Stomach (tissue), 4 donors: Measurements from ENCODE around the gene NLRP6.

Source experiments
- CTCF ChIP-seq, 7 experiments: fragments of 450-650 bp in 4 of 7; fragments of 200-600 bp in 3 of 7; sonication (generic) in 3 of 7; IDR thresholded peaks; one replicate each; pipeline ENCODE4 v1.5.1; 2016 to 2019; ENCODE audit warnings: antibody characterized with exemption in 7 of 7, control low read depth in 2 of 7, mild to moderate bottlenecking in 1 of 7
- POLR2A ChIP-seq, 4 donors: fragments of 450-650 bp; IDR thresholded peaks; one replicate each; pipeline ENCODE4 v1.6.1; 2016; ENCODE audit warnings: antibody characterized with exemption in 4 of 4, control low read depth in 2 of 4, mild to moderate bottlenecking in 1 of 4, moderate library complexity in 1 of 4

- no peak for TF ChIP-seq POLR2A (IDR thresholded peaks at IDR 0.05)
- TF ChIP-seq CTCF (IDR thresholded peaks at IDR 0.05): no peak
Measured at GRCh38 chr11:253886-254270, 24.3 kb upstream of the NLRP6 start.
